ENCODE data around the gene TMEM18. TPM values are rescaled to one million over a fixed set of nuclear protein-coding genes. Genes with fewer than 3 reads are reported as not detected.

TMEM18 gene
- total and polyA plus RNA-seq, 9 of the 15 experiments (the other 6 are each of a cell fraction or from before 2014, with no cell fraction given), result 12.8 to 55.9 (median 21.8) TPM

DNA sequence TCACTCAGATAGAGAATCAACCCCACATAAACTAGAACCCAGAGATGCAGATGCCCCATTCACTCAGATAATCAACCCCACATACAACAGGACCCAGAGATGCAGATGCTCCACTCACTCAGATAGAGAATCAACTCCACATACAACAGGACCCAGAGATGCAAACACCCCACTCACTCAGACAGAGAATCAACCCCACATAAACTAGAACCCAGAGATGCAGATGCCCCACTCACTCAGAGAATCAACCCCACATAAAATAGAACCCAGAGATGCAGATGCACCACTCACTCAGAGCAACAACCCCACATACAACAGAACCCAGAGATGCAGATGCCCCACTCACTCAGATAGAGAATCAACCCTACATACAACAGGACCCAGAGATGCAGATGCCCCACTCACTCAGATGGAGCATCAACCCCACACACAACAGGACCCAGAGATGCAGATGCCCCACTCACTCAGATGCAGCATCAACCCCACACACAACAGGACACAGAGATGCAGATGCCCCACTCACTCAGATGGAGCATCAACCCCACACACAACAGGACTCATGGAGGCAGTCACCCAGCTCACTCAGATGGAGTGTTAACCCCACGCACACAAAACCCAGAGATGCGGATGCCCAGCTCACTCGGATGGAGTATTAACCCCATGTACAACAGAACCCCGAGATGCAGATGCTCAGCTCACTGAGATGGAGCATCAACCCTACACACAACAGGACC is 11.7 kb downstream of the TMEM18 start:
- CTCF ChIA-PET (ENCODE audit: low intra/inter-chr PET ratio), result no interaction called here
- Histone ChIP-seq H3K36me3 (ENCODE audit: control insufficient read depth, insufficient read depth, low read length) (peaks cover 30% of the 10 kb centered on the region; the same call in 2 of the 3 replicates), H3K27me3 (ENCODE audit: control insufficient read depth in 2 of 2, insufficient read depth in 2 of 2, low read length in 2 of 2) (peaks cover 6 to 11% of the 10 kb centered on the region in 2 experiments; a peak in 4 of 5 replicates), H3K4me3 (no peak overlapping the region), H2AFZ (ENCODE audit: low read depth, low read length) (no peak overlapping the region), H3K27ac (ENCODE audit: extremely low read depth, low read depth, low read length) (no peak overlapping the region), H3K4me2 (ENCODE audit: insufficient read depth, low read length) (no peak overlapping the region), H3K4me1 (replicated peaks in 1 of 2; ENCODE audit: control insufficient read depth in 2 of 2, insufficient read depth in 2 of 2, low read length in 2 of 2) (peaks cover 0 to 8% of the 10 kb centered on the region in 2 experiments; a peak in 2 of 5 replicates), H3K9ac (ENCODE audit: insufficient read depth in 1 of 2, low read depth in 2 of 2, low read length in 2 of 2) (no peak overlapping the region), H3K79me2 (ENCODE audit: control insufficient read depth, insufficient read depth, low read length) (no peaks in the 10 kb centered on the region), H3K9me3 (replicated peaks; ENCODE audit: control insufficient read depth, insufficient read depth, low read depth, low read length) (no peaks in the 10 kb centered on the region; the same call in 1 of the 2 replicates), H4K20me1 (replicated peaks; ENCODE audit: control insufficient read depth, insufficient read depth, low read length) (no peaks in the 10 kb centered on the region), H3K9me1 (ENCODE audit: control insufficient read depth, insufficient read depth, low read length) (no peaks in the 10 kb centered on the region)
- TF ChIP-seq, protein P1, sequence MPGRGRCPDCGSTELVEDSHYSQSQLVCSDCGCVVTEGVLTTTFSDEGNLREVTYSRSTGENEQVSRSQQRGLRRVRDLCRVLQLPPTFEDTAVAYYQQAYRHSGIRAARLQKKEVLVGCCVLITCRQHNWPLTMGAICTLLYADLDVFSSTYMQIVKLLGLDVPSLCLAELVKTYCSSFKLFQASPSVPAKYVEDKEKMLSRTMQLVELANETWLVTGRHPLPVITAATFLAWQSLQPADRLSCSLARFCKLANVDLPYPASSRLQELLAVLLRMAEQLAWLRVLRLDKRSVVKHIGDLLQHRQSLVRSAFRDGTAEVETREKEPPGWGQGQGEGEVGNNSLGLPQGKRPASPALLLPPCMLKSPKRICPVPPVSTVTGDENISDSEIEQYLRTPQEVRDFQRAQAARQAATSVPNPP (IDR thresholded peaks at IDR 0.05; ENCODE audit: borderline replicate concordance, insufficient read depth, insufficient read length), result no peak
- no peak for TF ChIP-seq DACH1 (IDR thresholded peaks at IDR 0.05; ENCODE audit: partially characterized antibody)
- 0 out of 2 replicates have a peak, but pooled peaks have one; percentile 35 for TF ChIP-seq CBX5 (IDR thresholded peaks at IDR 0.05; ENCODE audit: borderline replicate concordance, low read depth)
- TF ChIP-seq, protein P2, sequence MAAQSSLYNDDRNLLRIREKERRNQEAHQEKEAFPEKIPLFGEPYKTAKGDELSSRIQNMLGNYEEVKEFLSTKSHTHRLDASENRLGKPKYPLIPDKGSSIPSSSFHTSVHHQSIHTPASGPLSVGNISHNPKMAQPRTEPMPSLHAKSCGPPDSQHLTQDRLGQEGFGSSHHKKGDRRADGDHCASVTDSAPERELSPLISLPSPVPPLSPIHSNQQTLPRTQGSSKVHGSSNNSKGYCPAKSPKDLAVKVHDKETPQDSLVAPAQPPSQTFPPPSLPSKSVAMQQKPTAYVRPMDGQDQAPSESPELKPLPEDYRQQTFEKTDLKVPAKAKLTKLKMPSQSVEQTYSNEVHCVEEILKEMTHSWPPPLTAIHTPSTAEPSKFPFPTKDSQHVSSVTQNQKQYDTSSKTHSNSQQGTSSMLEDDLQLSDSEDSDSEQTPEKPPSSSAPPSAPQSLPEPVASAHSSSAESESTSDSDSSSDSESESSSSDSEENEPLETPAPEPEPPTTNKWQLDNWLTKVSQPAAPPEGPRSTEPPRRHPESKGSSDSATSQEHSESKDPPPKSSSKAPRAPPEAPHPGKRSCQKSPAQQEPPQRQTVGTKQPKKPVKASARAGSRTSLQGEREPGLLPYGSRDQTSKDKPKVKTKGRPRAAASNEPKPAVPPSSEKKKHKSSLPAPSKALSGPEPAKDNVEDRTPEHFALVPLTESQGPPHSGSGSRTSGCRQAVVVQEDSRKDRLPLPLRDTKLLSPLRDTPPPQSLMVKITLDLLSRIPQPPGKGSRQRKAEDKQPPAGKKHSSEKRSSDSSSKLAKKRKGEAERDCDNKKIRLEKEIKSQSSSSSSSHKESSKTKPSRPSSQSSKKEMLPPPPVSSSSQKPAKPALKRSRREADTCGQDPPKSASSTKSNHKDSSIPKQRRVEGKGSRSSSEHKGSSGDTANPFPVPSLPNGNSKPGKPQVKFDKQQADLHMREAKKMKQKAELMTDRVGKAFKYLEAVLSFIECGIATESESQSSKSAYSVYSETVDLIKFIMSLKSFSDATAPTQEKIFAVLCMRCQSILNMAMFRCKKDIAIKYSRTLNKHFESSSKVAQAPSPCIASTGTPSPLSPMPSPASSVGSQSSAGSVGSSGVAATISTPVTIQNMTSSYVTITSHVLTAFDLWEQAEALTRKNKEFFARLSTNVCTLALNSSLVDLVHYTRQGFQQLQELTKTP (IDR thresholded peaks at IDR 0.05; ENCODE audit: low read depth in 1 of 2, partially characterized antibody in 2 of 2), result peak in 1 of 2 experiments; percentile 73
- no peak for TF ChIP-seq ZNF239 (CRISPR knock-in tag; IDR thresholded peaks at IDR 0.05)
- intact Hi-C loops (cut with micrococcal nuclease), result no loop called here
- in situ Hi-C loops (cut with MboI), result no loop called here
- no TSS peak for BruUV-seq (replicated peaks)
- WGBS (ENCODE audit: insufficient coverage, low coverage, missing lambda C conversion rate), result 82% methylated on average over 3 of the region's 4 CpGs
- ATAC-seq, result no peak
- DNase-seq (ENCODE audit: extremely low read depth in 1 of 4, low spot score in 3 of 4), result no peak
- POLR2A ChIA-PET, result no interaction called here
- no peak for FAIRE-seq

Measured in K562 (cell line).